ENCODE measurements around the gene MIAT.

- no peak for TF ChIP-seq EP300 (IDR thresholded peaks at IDR 0.05)
- no peak for TF ChIP-seq CTCF (IDR thresholded peaks at IDR 0.05)
Measured at GRCh38 chr22:26700462-26700861, 43.1 kb downstream of the MIAT start.

Measured in A549 (cell line).